VCaP (cell line): ENCODE data around the gene PAPOLA.
A peak's percentile ranks its signal among the peaks of the same experiment; 100 is the strongest.

Experiments used
- H3K27ac ChIP-seq: fragments of 450-650 bp; 2 replicates; pipeline ENCODE4 v1.5.1; 2017
- TF ChIP-seq, protein P1 (sequence below): fragments of 450-650 bp; conservative IDR thresholded peaks from 2 replicates; pipeline ENCODE4 v1.5.1; 2017; ENCODE audit warnings: mild to moderate bottlenecking, moderate library complexity

PAPOLA gene

DNA sequence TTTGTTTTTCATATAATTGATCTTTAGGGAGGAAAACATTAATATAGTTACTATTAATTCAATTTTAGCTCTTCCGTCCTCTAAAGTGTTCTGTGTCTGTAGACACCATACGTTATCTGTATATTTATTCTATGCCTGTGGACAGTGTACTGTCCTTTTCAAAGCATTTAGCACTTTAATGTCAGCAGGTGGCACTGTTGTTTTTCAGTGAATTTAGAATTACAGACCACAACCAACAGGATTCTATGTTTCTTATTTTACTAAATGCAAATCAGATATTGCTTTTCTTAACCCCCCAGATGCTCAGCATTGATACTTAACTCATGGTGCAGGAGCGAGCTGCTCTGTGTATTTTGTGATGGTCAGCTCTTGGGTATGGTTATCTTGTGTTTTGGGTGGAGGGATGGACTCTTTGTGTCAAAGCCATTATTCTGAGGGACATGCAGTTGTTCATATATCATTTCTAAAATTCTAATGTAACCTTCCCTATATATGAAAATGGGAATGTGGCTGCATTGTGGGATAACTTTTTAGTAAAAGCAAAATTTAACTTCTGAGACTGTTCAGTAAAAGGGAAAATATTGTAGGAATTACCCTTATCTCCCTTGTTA, 65.2 kb downstream of the PAPOLA start:
- no peak overlapping the region for H3K27ac ChIP-seq
- TF ChIP-seq, protein P1, sequence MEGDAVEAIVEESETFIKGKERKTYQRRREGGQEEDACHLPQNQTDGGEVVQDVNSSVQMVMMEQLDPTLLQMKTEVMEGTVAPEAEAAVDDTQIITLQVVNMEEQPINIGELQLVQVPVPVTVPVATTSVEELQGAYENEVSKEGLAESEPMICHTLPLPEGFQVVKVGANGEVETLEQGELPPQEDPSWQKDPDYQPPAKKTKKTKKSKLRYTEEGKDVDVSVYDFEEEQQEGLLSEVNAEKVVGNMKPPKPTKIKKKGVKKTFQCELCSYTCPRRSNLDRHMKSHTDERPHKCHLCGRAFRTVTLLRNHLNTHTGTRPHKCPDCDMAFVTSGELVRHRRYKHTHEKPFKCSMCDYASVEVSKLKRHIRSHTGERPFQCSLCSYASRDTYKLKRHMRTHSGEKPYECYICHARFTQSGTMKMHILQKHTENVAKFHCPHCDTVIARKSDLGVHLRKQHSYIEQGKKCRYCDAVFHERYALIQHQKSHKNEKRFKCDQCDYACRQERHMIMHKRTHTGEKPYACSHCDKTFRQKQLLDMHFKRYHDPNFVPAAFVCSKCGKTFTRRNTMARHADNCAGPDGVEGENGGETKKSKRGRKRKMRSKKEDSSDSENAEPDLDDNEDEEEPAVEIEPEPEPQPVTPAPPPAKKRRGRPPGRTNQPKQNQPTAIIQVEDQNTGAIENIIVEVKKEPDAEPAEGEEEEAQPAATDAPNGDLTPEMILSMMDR = peak; percentile 84

DNA sequence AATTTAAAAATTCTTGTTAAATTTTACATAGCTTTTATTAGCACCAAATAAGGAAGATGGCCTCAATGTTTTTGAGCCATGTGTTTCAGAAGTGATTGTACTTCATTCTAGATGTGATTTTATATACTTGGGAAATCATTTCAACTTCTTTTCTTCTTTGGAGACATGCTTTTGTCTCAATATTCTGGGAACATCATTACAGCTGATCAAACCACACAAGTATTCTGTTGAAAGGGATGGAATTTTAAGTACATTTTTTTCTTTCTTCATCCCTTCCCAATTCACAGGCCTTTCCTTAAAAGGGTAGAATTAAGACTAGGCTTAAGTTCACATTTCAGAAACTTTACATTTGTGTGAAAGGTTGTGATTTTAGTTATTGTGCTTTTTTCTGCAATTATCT, 66.4 kb downstream of the PAPOLA start:
- no peak overlapping the region for H3K27ac ChIP-seq
- TF ChIP-seq, protein P1 = no peak

DNA sequence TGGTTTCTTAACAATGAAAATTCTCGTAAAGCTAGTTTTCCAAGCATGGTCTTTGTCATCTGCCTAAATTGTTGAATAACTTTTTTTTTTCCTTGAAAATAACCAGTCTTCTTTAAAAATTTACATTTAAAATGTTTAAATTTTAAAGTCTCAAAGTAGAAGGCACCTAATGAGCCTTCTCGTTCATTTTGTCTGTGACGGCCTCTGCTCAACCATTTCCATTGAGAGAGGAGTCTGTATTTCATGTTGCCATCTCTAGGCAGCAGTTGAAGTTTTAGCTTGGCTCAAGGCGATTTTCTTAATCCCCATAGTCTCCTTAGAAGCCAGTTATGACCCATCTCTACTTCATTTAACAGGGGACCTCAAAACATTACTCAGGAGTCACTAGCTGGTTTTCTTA, 69.1 kb downstream of the PAPOLA start:
- TF ChIP-seq, protein P1 = no peak
- no peak overlapping the region for H3K27ac ChIP-seq

DNA sequence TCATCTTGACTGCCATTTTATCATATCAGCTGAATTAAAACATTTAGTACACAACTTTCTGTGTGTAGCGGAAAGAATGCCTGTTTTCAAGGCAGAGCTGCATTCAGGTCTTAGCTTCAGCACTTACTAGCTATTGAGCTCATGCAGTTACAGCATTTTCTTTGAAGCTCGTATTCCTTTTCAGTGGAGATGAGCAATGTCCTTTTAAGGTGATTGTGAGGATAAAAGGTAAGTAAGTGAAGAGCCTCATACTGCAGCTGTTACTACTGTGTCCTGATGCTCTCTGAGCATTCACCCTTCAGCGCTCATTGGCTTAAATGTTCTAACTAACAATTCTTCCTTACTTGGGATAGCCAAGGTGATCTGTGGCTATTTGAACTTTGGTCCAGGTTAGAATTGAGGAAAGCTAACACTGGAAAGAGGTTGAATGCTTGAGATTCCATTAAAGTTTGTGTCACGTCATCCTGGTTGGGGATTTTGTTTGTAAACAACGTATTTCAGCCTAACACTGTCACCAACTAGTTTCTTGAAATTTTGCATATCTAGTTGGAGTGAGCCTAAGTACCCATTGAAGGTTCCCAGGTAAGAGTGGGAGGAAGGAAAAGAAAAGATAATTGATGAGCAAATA, 71.4 kb downstream of the PAPOLA start:
- H3K27ac ChIP-seq = no peak overlapping the region
- TF ChIP-seq, protein P1 = no peak

DNA sequence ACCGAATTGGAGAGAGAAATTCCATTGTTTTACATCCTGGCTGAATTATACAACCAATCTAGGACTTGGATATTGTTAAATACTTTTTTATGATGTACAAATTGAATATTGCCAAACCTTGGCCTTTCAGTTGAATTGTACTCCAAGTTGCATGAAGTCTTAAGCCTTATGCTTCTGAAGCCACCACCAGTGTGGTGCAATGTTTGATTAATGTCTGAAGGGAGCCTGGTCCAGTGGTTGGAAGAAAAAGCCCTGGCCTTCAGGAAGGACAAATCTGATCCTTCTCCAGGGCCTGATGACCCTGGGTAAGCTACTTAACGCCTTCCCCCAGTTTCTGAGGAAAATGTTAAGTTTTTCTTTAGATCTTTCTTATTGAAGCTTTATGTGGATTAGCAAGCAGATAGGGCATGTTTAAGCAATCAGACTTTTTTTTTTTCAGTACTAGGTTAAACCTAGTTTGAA, 72.0 kb downstream of the PAPOLA start:
- H3K27ac ChIP-seq = peak overlapping the region; percentile 34
- TF ChIP-seq, protein P1 = no peak

DNA sequence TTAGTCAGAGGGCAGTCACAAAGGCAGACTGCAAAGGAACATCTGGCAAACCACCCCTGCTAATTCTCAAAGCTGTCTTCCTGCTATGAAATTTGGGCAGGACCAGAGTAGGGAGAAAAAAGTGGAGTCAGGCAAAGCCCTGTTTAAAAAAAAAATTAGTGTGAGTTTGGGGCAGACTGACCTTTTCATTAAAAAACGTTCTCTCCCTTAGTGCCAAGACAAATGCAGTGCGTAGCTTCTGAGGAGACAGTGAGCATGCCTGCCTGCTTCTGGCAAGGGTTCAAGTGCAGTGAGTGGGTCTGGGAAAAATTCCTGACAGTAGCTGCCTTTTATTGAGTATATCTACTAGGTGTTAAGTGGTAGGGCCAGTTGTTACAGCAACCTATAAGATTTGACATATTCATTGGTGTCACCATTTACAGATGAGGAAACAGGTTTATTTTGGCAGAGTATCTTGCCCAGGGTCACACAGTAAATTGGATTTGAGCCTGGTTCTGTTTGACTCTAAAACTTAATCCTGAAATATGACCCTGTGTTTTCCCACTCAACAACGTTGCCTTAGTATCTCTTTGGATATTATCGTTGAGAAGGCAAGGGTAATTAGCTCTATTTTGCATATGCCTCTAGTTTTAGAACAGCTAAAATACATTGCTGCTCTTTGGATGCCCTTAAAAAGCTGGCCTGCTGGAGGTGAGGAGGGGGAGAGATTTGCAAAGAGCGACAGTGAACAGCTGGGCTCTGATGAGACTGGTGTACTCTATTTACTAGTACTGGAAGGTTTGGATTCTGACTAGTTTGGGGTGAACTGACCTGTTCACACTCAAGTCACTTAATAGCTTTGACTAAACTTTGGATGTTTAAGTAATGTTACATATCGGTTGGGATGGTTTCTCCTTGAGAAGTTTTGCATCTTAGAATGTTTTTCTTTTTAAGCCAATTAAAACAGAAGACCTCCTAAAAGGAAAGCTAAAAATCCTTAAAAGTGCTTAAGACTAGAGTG, 72.8 kb downstream of the PAPOLA start:
- peak overlapping the region; percentile 34 for H3K27ac ChIP-seq
- TF ChIP-seq, protein P1 = no peak

DNA sequence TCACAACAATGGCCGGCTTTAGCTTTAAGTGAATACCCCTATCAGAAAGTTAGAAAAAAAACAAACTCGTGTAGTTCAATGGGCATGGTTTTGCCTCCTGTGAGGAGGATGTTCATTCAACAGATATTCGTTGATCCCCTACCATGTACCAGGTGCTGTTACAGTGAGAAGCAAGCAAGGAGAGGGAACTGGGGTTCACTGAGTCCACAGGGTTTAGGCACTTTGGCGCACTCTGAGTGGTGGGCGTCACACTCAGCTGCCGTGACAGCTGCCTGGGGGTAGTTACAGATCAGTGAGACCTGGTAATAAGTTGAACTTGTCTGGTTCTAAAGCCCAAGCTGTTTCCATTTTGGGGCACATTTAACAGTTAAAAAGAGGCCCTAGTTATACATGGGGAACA, 74.2 kb downstream of the PAPOLA start:
- no peak overlapping the region for H3K27ac ChIP-seq
- TF ChIP-seq, protein P1 = no peak
